Ovary (tissue), 9 donors: ENCODE measurements around the gene SLK. TPM values are rescaled to one million over a fixed set of nuclear protein-coding genes. Genes with fewer than 3 reads are reported as not detected.

Experiments used
- DNase-seq, 5 donors: peaks; one replicate each; pipeline ENCODE4 v3.0.0-alpha.2; 2019 to 2020
- H3K27ac ChIP-seq, 2 donors: fragments of 200-600 bp; one replicate each; pipeline versions ENCODE4 v1.5.1 to v1.8.0; 2019 to 2022
- H3K27me3 ChIP-seq: fragments of 200-600 bp; one replicate; pipeline ENCODE4 v1.8.0; 2022
- H3K36me3 ChIP-seq: fragments of 200-600 bp; sonication (generic); one replicate; pipeline ENCODE4 v1.5.1; 2019
- H3K4me1 ChIP-seq: one replicate; pipeline ENCODE4 v1.8.1; 2013; ENCODE audit warnings: mild to moderate bottlenecking, moderate library complexity; ENCODE audit not compliant: insufficient read depth
- H3K4me3 ChIP-seq: fragments of 200-600 bp; sonication (generic); one replicate; pipeline ENCODE4 v1.5.1; 2017
- H3K9me3 ChIP-seq, 2 donors: fragments of 200-600 bp in 1 of 2; sonication (generic) in 1 of 2; one replicate each; pipeline versions ENCODE4 v1.5.1 to v1.8.1; 2013 to 2019; ENCODE audit warnings: mild to moderate bottlenecking in 1 of 2, moderate library complexity in 1 of 2
- CTCF ChIP-seq, 3 donors: fragments of 450-650 bp in 2 of 3; fragments of 200-600 bp in 1 of 3; IDR thresholded peaks; one replicate each; pipeline versions ENCODE4 v1.5.1 to v1.8.0; 2016 to 2022; ENCODE audit warnings: antibody characterized with exemption in 3 of 3, mild to moderate bottlenecking in 1 of 3
- EP300 ChIP-seq: sonication (generic); formaldehyde crosslinking; IDR thresholded peaks from one replicate; pipeline ENCODE4 v1.6.1; 2017; ENCODE audit warnings: antibody characterized with exemption
- POLR2A ChIP-seq: fragments of 450-650 bp; IDR thresholded peaks from one replicate; pipeline ENCODE4 v1.6.1; 2017; ENCODE audit warnings: antibody characterized with exemption, mild to moderate bottlenecking, moderate library complexity
- WGBS, 3 donors: extraction: QIAGEN DNeasy Blood & Tissue Kit in 1 of 3; methylation state at CpG; one replicate each; pipeline versions ENCODE4 v1.1.5 to v1.1.7; 2013 to 2017; 5-methylcytosine and 5-hydroxymethylcytosine counted together
- intact Hi-C, 4 donors: fragments of 100-400 bp; cut with DNase I; formaldehyde crosslinking; loops; one replicate each; pipeline versions ENCODE4 v1.11.0 to v1.15.1; 2022 to 2023
- polyA plus RNA-seq, 2 donors: library from polyadenylated mRNA; stranded (reverse); fragments of 200-250 nt in 1 of 2; fragments of 350-450 nt in 1 of 2; fragmentation: Illumina TruSeq in 1 of 2; extraction: RNeasy Lipid Tissue Mini Kit (QIAGEN cat#74804) in 1 of 2; gene quantifications; one replicate each; pipeline ENCODE4 v1.2.3, GENCODE V29; 2013 to 2014
- total RNA-seq, 7 donors: library from RNA; depleted of rRNA in 2 of 7; stranded (reverse); fragments of >200 nt in 2 of 7; fragmentation: NEBNext Ultra II Directional in 3 of 7; extraction: Animal tissue kit (Norgen Biotek cat#: 25700) in 3 of 7; gene quantifications; one replicate each; pipeline versions ENCODE4 v1.1.0 to v1.2.4, GENCODE V29; 2016 to 2023
- donor health status: DM: no; HTN: no; CAD: no; lungs with moderate emphysema.
- donor health status: DM: no; HTN: no; CAD: no.
- donor health status: Bipolar disorder and iron deficiency.
- donor health status: DM: yes; HTN: yes; CAD: no.
- donor health status: DM: no; HTN: no; CAD: no.
- donor health status: DM: yes; HTN: yes; CAD: no.

SLK gene
- total and polyA plus RNA-seq, 9 donors: 19.9 to 71.5 (median 43.4) TPM

- no peak overlapping the region for H3K27ac ChIP-seq
- H3K9me3 ChIP-seq: no peaks in the 10 kb centered on the region
- WGBS, 3 donors: 84 to 88% (median 87%) methylated on average over 14 of the region's 14 CpGs
- H3K4me1 ChIP-seq: no peaks in the 10 kb centered on the region
- DNase-seq: no peak
- no peaks in the 10 kb centered on the region for H3K36me3 ChIP-seq
- H3K4me3 ChIP-seq: no peak overlapping the region
- intact Hi-C loops: no loop called here
- no peaks in the 10 kb centered on the region for H3K27me3 ChIP-seq
- TF ChIP-seq POLR2A (no peak), EP300 (no peak), CTCF (IDR thresholded peaks at IDR 0.05) (no peak)
These were observed 89.8 kb downstream of the SLK start for GRCh38 chr10:104056619-104057273.

GRCh38 chr10:104057717-104058116 is 90.8 kb downstream of the SLK start:
- 82 to 89% (median 86%) methylated on average over 6 of the region's 6 CpGs for WGBS, 3 donors
- Histone ChIP-seq H3K27ac (no peak overlapping the region), H3K4me1 (no peaks in the 10 kb centered on the region), H3K27me3 (no peaks in the 10 kb centered on the region), H3K36me3 (no peaks in the 10 kb centered on the region), H3K9me3 (no peaks in the 10 kb centered on the region), H3K4me3 (no peak overlapping the region)
- no peak for DNase-seq
- intact Hi-C loops: no loop called here
- TF ChIP-seq CTCF (IDR thresholded peaks at IDR 0.05) (no peak), EP300 (no peak), POLR2A (no peak)

- intact Hi-C loops: no loop called here
- H3K27me3 ChIP-seq: no peaks in the 10 kb centered on the region
- TF ChIP-seq CTCF (IDR thresholded peaks at IDR 0.05) (no peak), POLR2A (no peak), EP300 (no peak)
- DNase-seq: no peak
- no peaks in the 10 kb centered on the region for H3K4me1 ChIP-seq
- H3K4me3 ChIP-seq: no peak overlapping the region
- no peaks in the 10 kb centered on the region for H3K36me3 ChIP-seq
- H3K9me3 ChIP-seq: no peaks in the 10 kb centered on the region
- no peak overlapping the region for H3K27ac ChIP-seq
- 73 to 77% (median 74%) methylated on average over 4 of the region's 4 CpGs for WGBS, 3 donors
These were observed 92.4 kb downstream of the SLK start for GRCh38 chr10:104059364-104059763.

GRCh38 chr10:104061196-104061595 is 94.3 kb downstream of the SLK start:
- WGBS, 3 donors: 91 to 96% (median 93%) methylated on average over 6 of the region's 6 CpGs
- no peak for DNase-seq
- H3K27me3 ChIP-seq: no peaks in the 10 kb centered on the region
- H3K4me1 ChIP-seq: peaks cover under 1% of the 10 kb centered on the region
- H3K9me3 ChIP-seq: no peaks in the 10 kb centered on the region
- no peak overlapping the region for H3K27ac ChIP-seq
- TF ChIP-seq POLR2A: no peak
- TF ChIP-seq EP300: no peak
- no peak for TF ChIP-seq CTCF (IDR thresholded peaks at IDR 0.05)
- H3K4me3 ChIP-seq: no peak overlapping the region
- no peaks in the 10 kb centered on the region for H3K36me3 ChIP-seq
- intact Hi-C loops: no loop called here
